ENCODE results near the gene ADAM33.

ADAM33 gene

GRCh38 chr20:3694864-3695263, 13.1 kb upstream of the ADAM33 start:
- FAIRE-seq: no peak

GRCh38 chr20:3693376-3693775, 11.6 kb upstream of the ADAM33 start:
- FAIRE-seq (no peak), DNase-seq (ENCODE audit: insufficient read length) (no peak)
- TF ChIP-seq TAF1 (IDR thresholded peaks at IDR 0.05; ENCODE audit: borderline replicate concordance, low read depth, low read length): no peak
- no peak for TF ChIP-seq POLR2A (IDR thresholded peaks at IDR 0.05; ENCODE audit: low read depth, low read length)
- TF ChIP-seq POLR2AphosphoS5 (IDR thresholded peaks at IDR 0.05; ENCODE audit: low read depth, low read length): no peak

More at GRCh38 chr20:3694864-3695263, 13.1 kb upstream of the ADAM33 start:
- DNase-seq (ENCODE audit: insufficient read length): no peak
- TF ChIP-seq POLR2A (IDR thresholded peaks at IDR 0.05; ENCODE audit: low read depth, low read length): no peak
- no peak for TF ChIP-seq TAF1 (IDR thresholded peaks at IDR 0.05; ENCODE audit: borderline replicate concordance, low read depth, low read length)
- no peak for TF ChIP-seq POLR2AphosphoS5 (IDR thresholded peaks at IDR 0.05; ENCODE audit: low read depth, low read length)

GRCh38 chr20:3692706-3693294, 11.0 kb upstream of the ADAM33 start:
- no peak for DNase-seq (ENCODE audit: insufficient read length)
- TF ChIP-seq POLR2AphosphoS5 (IDR thresholded peaks at IDR 0.05; ENCODE audit: low read depth, low read length) (no peak), POLR2A (IDR thresholded peaks at IDR 0.05; ENCODE audit: low read depth, low read length) (no peak), TAF1 (IDR thresholded peaks at IDR 0.05; ENCODE audit: borderline replicate concordance, low read depth, low read length) (no peak)
- no peak for FAIRE-seq

GRCh38 chr20:3691897-3692296, 10.1 kb upstream of the ADAM33 start:
- no peak for DNase-seq (ENCODE audit: insufficient read length)
- TF ChIP-seq POLR2A (IDR thresholded peaks at IDR 0.05; ENCODE audit: low read depth, low read length): no peak
- TF ChIP-seq POLR2AphosphoS5 (IDR thresholded peaks at IDR 0.05; ENCODE audit: low read depth, low read length): no peak
- no peak for TF ChIP-seq TAF1 (IDR thresholded peaks at IDR 0.05; ENCODE audit: borderline replicate concordance, low read depth, low read length)
- no peak for FAIRE-seq

GRCh38 chr20:3691306-3691705, 9.5 kb upstream of the ADAM33 start:
- DNase-seq (ENCODE audit: insufficient read length) (no peak), FAIRE-seq (no peak)
- TF ChIP-seq POLR2A (IDR thresholded peaks at IDR 0.05; ENCODE audit: low read depth, low read length) (no peak), TAF1 (IDR thresholded peaks at IDR 0.05; ENCODE audit: borderline replicate concordance, low read depth, low read length) (no peak), POLR2AphosphoS5 (IDR thresholded peaks at IDR 0.05; ENCODE audit: low read depth, low read length) (no peak)

- no peak for FAIRE-seq
- DNase-seq (ENCODE audit: insufficient read length): no peak
- TF ChIP-seq POLR2AphosphoS5 (IDR thresholded peaks at IDR 0.05; ENCODE audit: low read depth, low read length) (no peak), TAF1 (IDR thresholded peaks at IDR 0.05; ENCODE audit: borderline replicate concordance, low read depth, low read length) (no peak), POLR2A (IDR thresholded peaks at IDR 0.05; ENCODE audit: low read depth, low read length) (no peak)
Observed at GRCh38 chr20:3690413-3690812, 8.6 kb upstream of the ADAM33 start.

- TF ChIP-seq TAF1 (IDR thresholded peaks at IDR 0.05; ENCODE audit: borderline replicate concordance, low read depth, low read length): no peak
- no peak for TF ChIP-seq POLR2A (IDR thresholded peaks at IDR 0.05; ENCODE audit: low read depth, low read length)
- TF ChIP-seq POLR2AphosphoS5 (IDR thresholded peaks at IDR 0.05; ENCODE audit: low read depth, low read length): no peak
- no peak for FAIRE-seq
- no peak for DNase-seq (ENCODE audit: insufficient read length)
Observed at GRCh38 chr20:3689978-3690377, 8.2 kb upstream of the ADAM33 start.

GRCh38 chr20:3687655-3688054, 5.8 kb upstream of the ADAM33 start:
- no peak for FAIRE-seq
- no peak for TF ChIP-seq POLR2A (IDR thresholded peaks at IDR 0.05; ENCODE audit: low read depth, low read length)
- no peak for TF ChIP-seq TAF1 (IDR thresholded peaks at IDR 0.05; ENCODE audit: borderline replicate concordance, low read depth, low read length)
- no peak for TF ChIP-seq POLR2AphosphoS5 (IDR thresholded peaks at IDR 0.05; ENCODE audit: low read depth, low read length)
- no peak for DNase-seq (ENCODE audit: insufficient read length)

- TF ChIP-seq TAF1 (IDR thresholded peaks at IDR 0.05; ENCODE audit: borderline replicate concordance, low read depth, low read length) (no peak), POLR2AphosphoS5 (IDR thresholded peaks at IDR 0.05; ENCODE audit: low read depth, low read length) (no peak), POLR2A (IDR thresholded peaks at IDR 0.05; ENCODE audit: low read depth, low read length) (no peak)
- FAIRE-seq (no peak), DNase-seq (ENCODE audit: insufficient read length) (no peak)
Observed at GRCh38 chr20:3686867-3687321, 5.1 kb upstream of the ADAM33 start.

- TF ChIP-seq POLR2A (IDR thresholded peaks at IDR 0.05; ENCODE audit: low read depth, low read length) (no peak), TAF1 (IDR thresholded peaks at IDR 0.05; ENCODE audit: borderline replicate concordance, low read depth, low read length) (no peak), POLR2AphosphoS5 (IDR thresholded peaks at IDR 0.05; ENCODE audit: low read depth, low read length) (no peak)
Observed at GRCh38 chr20:3686421-3686820, 4.6 kb upstream of the ADAM33 start.

GRCh38 chr20:3685341-3685740, 3.5 kb upstream of the ADAM33 start:
- DNase-seq (ENCODE audit: insufficient read length) (no peak), FAIRE-seq (no peak)
- TF ChIP-seq POLR2AphosphoS5 (IDR thresholded peaks at IDR 0.05; ENCODE audit: low read depth, low read length) (no peak), TAF1 (IDR thresholded peaks at IDR 0.05; ENCODE audit: borderline replicate concordance, low read depth, low read length) (no peak), POLR2A (IDR thresholded peaks at IDR 0.05; ENCODE audit: low read depth, low read length) (no peak)

More at GRCh38 chr20:3686421-3686820, 4.6 kb upstream of the ADAM33 start:
- no peak for DNase-seq (ENCODE audit: insufficient read length)
- FAIRE-seq: no peak

GRCh38 chr20:3681352-3681930, 369 bp downstream of the ADAM33 start:
- no peak for FAIRE-seq
- no peak for TF ChIP-seq POLR2AphosphoS5 (IDR thresholded peaks at IDR 0.05; ENCODE audit: low read depth, low read length)
- no peak for DNase-seq (ENCODE audit: insufficient read length)

Measured in GM12892 (cell line).